ENCODE measurements around the gene UBTD2. TPM values are rescaled to one million over a fixed set of nuclear protein-coding genes. Genes with fewer than 3 reads are reported as not detected.
A peak's percentile ranks its signal among the peaks of the same experiment; 100 is the strongest.

The UBTD2 gene
- total RNA-seq, 4 donors from 2014 or later: 21.6 to 38.2 (median 25.2) TPM

DNA sequence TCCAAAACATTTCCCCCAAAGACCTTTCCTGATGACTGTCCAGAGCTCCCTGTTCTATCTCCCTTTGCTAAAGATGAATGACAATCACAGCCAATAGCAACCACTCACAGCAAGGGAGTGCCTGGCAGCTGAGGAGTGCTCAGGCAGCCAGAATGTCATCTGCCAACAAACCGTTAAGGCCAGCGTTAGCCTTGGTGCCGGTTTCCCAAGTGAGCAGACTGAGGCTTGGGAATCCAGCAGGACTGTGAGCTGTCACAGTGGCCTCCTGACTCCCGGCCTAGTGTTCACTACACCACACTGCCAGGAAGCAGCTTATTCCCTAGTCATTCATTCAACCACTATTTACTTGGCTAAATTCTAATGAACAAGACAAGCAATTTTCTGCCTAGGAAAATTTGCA lies 120.2 kb downstream of the UBTD2 start:
- Histone ChIP-seq H3K4me1 (peaks cover 0 to 37% (median 5%) of the 10 kb centered on the region in 4 donors), H3K27ac (peak overlapping the region in 1 of 4 donors; percentile 52), H3K9me3 (no peaks in the 10 kb centered on the region), H3K36me3 (no peaks in the 10 kb centered on the region), H3K27me3 (no peaks in the 10 kb centered on the region), H3K4me3 (no peak overlapping the region)
- TF ChIP-seq, protein P1, sequence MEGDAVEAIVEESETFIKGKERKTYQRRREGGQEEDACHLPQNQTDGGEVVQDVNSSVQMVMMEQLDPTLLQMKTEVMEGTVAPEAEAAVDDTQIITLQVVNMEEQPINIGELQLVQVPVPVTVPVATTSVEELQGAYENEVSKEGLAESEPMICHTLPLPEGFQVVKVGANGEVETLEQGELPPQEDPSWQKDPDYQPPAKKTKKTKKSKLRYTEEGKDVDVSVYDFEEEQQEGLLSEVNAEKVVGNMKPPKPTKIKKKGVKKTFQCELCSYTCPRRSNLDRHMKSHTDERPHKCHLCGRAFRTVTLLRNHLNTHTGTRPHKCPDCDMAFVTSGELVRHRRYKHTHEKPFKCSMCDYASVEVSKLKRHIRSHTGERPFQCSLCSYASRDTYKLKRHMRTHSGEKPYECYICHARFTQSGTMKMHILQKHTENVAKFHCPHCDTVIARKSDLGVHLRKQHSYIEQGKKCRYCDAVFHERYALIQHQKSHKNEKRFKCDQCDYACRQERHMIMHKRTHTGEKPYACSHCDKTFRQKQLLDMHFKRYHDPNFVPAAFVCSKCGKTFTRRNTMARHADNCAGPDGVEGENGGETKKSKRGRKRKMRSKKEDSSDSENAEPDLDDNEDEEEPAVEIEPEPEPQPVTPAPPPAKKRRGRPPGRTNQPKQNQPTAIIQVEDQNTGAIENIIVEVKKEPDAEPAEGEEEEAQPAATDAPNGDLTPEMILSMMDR (IDR thresholded peaks at IDR 0.05): no peak
- no peak for TF ChIP-seq POLR2A (IDR thresholded peaks at IDR 0.05)
- no peak for DNase-seq

DNA sequence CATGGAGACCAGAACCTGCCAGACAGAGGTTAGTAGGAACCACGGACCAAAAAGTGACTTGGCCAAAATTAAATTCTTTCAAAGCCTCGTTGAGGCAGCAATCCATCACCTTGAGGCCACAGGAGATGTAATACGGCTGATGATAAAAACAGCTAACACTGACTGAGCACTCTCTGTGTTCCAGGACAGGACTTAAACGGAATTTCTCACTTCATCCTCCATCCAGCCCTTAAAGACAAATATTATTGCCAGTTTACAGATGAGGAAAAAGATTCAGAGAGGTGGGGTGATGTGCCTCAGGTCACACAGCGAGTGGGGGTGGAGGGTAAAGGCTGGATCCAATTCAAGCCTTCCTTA lies 120.6 kb downstream of the UBTD2 start:
- Histone ChIP-seq H3K9me3 (no peaks in the 10 kb centered on the region), H3K36me3 (no peaks in the 10 kb centered on the region), H3K4me3 (no peak overlapping the region), H3K27me3 (no peaks in the 10 kb centered on the region), H3K27ac (peak overlapping the region in 1 of 4 donors; percentile 52), H3K4me1 (peaks cover 0 to 33% (median 5%) of the 10 kb centered on the region in 4 donors)
- no peak for TF ChIP-seq POLR2A (IDR thresholded peaks at IDR 0.05)
- TF ChIP-seq, protein P1 (IDR thresholded peaks at IDR 0.05): no peak
- DNase-seq: no peak

DNA sequence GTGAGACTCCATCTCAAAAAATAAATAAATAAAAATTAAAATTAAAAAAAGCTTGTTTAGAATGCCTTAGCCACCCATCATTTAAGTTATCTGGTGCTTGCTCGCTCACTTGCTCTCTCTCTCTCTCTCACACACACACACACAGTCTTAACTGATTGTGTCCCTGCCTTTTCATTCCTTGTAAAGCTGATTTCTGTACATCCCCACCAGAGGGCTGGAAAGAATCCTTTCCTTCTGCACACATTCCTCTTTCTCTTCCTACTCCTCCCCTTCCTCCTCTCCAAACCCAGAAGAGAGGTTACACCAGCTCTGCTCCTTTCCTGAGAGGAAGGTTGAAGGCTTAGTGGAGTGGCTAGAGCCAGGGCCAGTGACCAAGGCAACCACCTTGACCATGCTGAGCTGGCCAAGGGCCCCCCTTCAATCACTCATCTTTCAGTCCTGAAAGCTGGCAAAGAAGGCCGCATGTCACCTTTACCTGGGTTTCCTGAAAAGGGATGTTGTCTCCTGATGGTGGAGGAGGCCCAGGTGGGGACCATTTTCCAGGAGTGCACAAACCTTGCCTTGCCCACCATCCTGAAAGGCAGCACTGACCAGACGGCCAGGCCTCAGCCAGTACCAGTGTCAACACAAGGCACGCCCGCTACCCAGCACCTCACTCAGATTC lies 121.1 kb downstream of the UBTD2 start:
- Histone ChIP-seq H3K4me1 (peaks cover 0 to 29% (median 5%) of the 10 kb centered on the region in 4 donors), H3K27me3 (no peaks in the 10 kb centered on the region), H3K4me3 (no peak overlapping the region), H3K36me3 (no peaks in the 10 kb centered on the region), H3K9me3 (no peaks in the 10 kb centered on the region), H3K27ac (no peak overlapping the region)
- TF ChIP-seq, protein P1 (IDR thresholded peaks at IDR 0.05): peak in 2 of 6 experiments; percentile 4 to 14
- TF ChIP-seq POLR2A (IDR thresholded peaks at IDR 0.05): no peak
- no peak for DNase-seq

DNA sequence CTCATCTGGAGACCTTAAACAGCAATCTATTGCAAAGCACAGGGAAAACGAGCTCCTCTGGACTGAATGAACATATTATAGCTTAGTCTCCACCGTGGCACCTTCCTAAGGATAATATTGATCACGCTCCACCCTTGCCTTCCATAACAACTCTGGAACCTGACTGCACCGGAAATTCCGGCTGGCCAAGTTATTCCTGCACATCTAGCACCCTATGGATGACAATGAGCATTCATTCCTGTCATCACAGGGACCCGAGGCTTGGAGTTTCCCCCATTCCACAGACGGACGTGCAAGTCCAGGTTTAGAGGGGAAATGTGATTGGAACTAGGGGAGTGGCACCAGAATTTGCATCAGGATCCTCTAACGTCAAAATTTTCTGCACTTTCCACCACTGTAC lies 123.1 kb downstream of the UBTD2 start:
- Histone ChIP-seq H3K4me1 (peaks cover 0 to 23% (median 5%) of the 10 kb centered on the region in 4 donors), H3K27ac (no peak overlapping the region), H3K4me3 (no peak overlapping the region), H3K27me3 (no peaks in the 10 kb centered on the region), H3K36me3 (peaks cover 0 to 13% (median 0%) of the 10 kb centered on the region in 3 donors), H3K9me3 (no peaks in the 10 kb centered on the region)
- TF ChIP-seq, protein P1 (IDR thresholded peaks at IDR 0.05): no peak
- TF ChIP-seq POLR2A (IDR thresholded peaks at IDR 0.05): no peak
- no peak for DNase-seq

Small RNAs within 50 kb of the gene (small RNA-seq; reads per million reads assigned to genes)
- 0 reads per million in 2 donors for gene RF00191

Other genes starting within 250 kb of the UBTD2 start
- gene STK10, start 95.5 kb downstream of the UBTD2 start, total RNA-seq: 100 to 1,000 TPM in 1 of 4 donors, 10 to 100 TPM in 3; 26.3 to 202 (median 68.1) TPM
- gene EFCAB9, start 89.6 kb downstream of the UBTD2 start, total RNA-seq: not detected
- gene SH3PXD2B, start 170.8 kb upstream of the UBTD2 start, total RNA-seq: 10 to 100 TPM in 3 of 4 donors, 1 to 10 TPM in 1; 5.8 to 26.4 (median 11.7) TPM